PC-9 (cell line): ENCODE results near the gene RAB5B. TPM values are rescaled to one million over a fixed set of nuclear protein-coding genes. Genes with fewer than 3 reads are reported as not detected.

Source experiments
- BruUV-seq: library from RNA; stranded (reverse); fragments of 400-500 nt; replicated peaks from 2 replicates; lab custom pipeline; 2021; lab: Mats Ljungman, UMichigan
- CTCF ChIA-PET: fragments of 300-600 bp; sonication (Branson Sonifier 250); formaldehyde crosslinking; loops from one replicate; lab custom pipeline; 2022; ENCODE audit warnings: antibody characterized with exemption; lab: Charles Lee
- POLR2A ChIA-PET: fragments of 300-600 bp; sonication (Branson Sonifier 250); formaldehyde crosslinking; loops from one replicate; lab custom pipeline; 2022; ENCODE audit warnings: antibody characterized with exemption; ENCODE audit not compliant: unreplicated experiment; lab: Charles Lee
- DNase-seq, 2 experiments: peaks; one replicate each; pipeline versions ENCODE4 v3.0.0 to v3.0.0-alpha.2; 2015 to 2022; ENCODE audit warnings: mixed read lengths in 1 of 2
- H2AFZ ChIP-seq: fragments of 200-600 bp; sonication (generic); 2 replicates; pipeline ENCODE4 v1.8.1; 2017; ENCODE audit warnings: antibody characterized with exemption
- H3F3A ChIP-seq: fragments of 200-600 bp; sonication (generic); 2 replicates; pipeline ENCODE4 v1.8.1; 2017; ENCODE audit warnings: antibody characterized with exemption, mild to moderate bottlenecking, low read depth; ENCODE audit not compliant: insufficient read depth
- H3K27ac ChIP-seq: fragments of 200-600 bp; sonication (generic); 2 replicates; pipeline ENCODE4 v1.6.1; 2016; ENCODE audit warnings: mixed run types
- H3K27me3 ChIP-seq: fragments of 200-600 bp; sonication (generic); 2 replicates; pipeline ENCODE4 v1.6.1; 2016; ENCODE audit warnings: low read depth, mixed run types; ENCODE audit not compliant: insufficient read depth
- H3K36me3 ChIP-seq: fragments of 200-600 bp; sonication (generic); 2 replicates; pipeline ENCODE4 v1.6.1; 2016; ENCODE audit warnings: low read depth, mixed run types
- H3K4me1 ChIP-seq: fragments of 200-600 bp; sonication (generic); replicated peaks from 2 replicates; pipeline ENCODE4 v1.6.1; 2016; ENCODE audit warnings: mixed run types; ENCODE audit not compliant: insufficient read depth
- H3K4me2 ChIP-seq: fragments of 200-600 bp; sonication (generic); 2 replicates; pipeline ENCODE4 v1.6.1; 2017; ENCODE audit warnings: mixed run types
- H3K4me3 ChIP-seq: fragments of 200-600 bp; sonication (generic); 2 replicates; pipeline ENCODE4 v1.6.1; 2016; ENCODE audit warnings: mixed run types
- H3K79me2 ChIP-seq: fragments of 200-600 bp; sonication (generic); 2 replicates; pipeline ENCODE4 v1.6.1; 2017; ENCODE audit warnings: low read depth, mixed run types
- H3K9me2 ChIP-seq: fragments of 200-600 bp; sonication (generic); 2 replicates; pipeline ENCODE4 v1.8.1; 2017; ENCODE audit warnings: mild to moderate bottlenecking; ENCODE audit not compliant: insufficient read depth
- H3K9me3 ChIP-seq: fragments of 200-600 bp; sonication (generic); 2 replicates; pipeline ENCODE4 v1.8.1; 2016; ENCODE audit warnings: low read depth; ENCODE audit not compliant: insufficient read depth
- H4K20me1 ChIP-seq: fragments of 200-600 bp; sonication (generic); 2 replicates; pipeline ENCODE4 v1.8.1; 2017; ENCODE audit not compliant: insufficient read depth
- CTCF ChIP-seq: fragments of 200-600 bp; sonication (generic); conservative IDR thresholded peaks from 2 replicates; pipeline ENCODE4 v1.6.1; 2017; ENCODE audit warnings: mixed run types, antibody characterized with exemption, mild to moderate bottlenecking, moderate library complexity
- EZH2 ChIP-seq: fragments of 200-600 bp; sonication (generic); IDR thresholded peaks from 2 replicates; pipeline ENCODE4 v1.8.0; 2017; ENCODE audit warnings: antibody characterized with exemption, low read depth
- intact Hi-C: fragments of 100-400 bp; cut with micrococcal nuclease; formaldehyde crosslinking; loops from one replicate; pipeline ENCODE4 v1.10.0; 2022; ENCODE audit not compliant: unreplicated experiment
- total RNA-seq: library from RNA; stranded (reverse); gene quantifications from 2 replicates; pipeline ENCODE4 v1.2.3, GENCODE V29; 2021

RAB5B gene
- total RNA-seq, 1 experiment from 2014 or later = 122 TPM

DNA sequence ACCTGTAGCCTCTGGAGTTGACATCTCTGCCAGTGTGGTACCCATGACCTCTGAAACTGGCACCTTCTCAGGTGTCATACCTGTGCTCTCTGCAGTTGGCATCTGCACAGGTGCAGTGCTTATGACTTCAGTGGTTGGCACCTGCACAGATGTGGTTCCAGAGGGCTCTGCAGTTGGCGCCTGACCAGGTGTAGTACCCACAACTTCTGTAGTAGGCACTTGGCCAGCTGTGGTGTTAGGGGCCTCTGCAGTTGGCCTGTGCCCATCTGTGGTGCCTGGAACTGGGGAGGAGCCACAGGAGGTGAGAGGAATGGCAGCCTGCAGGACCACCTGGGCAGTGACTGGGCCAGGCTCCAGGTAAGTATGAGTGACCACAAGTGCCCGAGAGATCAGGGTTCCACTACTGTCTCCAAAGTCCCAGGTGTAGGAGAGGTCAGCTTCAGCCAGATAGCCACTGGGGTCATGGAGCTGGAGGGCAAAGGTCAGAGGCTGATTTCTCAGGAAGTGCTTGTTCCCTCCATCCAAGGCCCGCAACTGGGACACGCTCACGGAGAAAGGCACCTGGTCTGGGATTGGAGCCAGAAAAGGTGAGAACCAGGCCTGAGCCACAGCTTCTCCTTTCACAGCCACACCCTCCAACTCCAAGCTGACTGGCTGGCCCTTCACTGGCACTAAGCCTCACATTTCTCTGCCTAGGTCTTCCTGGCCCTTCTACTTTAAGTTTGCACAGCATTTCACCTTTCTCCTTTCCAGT, 16.6 kb upstream of the RAB5B start:
- peak overlapping the region; percentile 58; the same call in 1 of the 2 replicates for H3K27ac ChIP-seq

GRCh38 chr12:55963760-55964159, 10.1 kb upstream of the RAB5B start:
- TF ChIP-seq EZH2 (no peak), CTCF (no peak)
- H3F3A ChIP-seq = peaks cover 7% of the 10 kb centered on the region; the same call in 1 of the 2 replicates
- no peak overlapping the region for H3K4me2 ChIP-seq
- H3K36me3 ChIP-seq = peaks cover 8% of the 10 kb centered on the region; the same call in 1 of the 2 replicates
- H3K9me2 ChIP-seq = no peaks in the 10 kb centered on the region
- H3K4me3 ChIP-seq = no peak overlapping the region
- H3K27ac ChIP-seq = no peak overlapping the region
- no TSS peak for BruUV-seq
- CTCF ChIA-PET = no interaction called here
- H3K79me2 ChIP-seq = peaks cover 19% of the 10 kb centered on the region
- DNase-seq = no peak
- no peak overlapping the region for H2AFZ ChIP-seq
- no peaks in the 10 kb centered on the region for H3K27me3 ChIP-seq
- H3K4me1 ChIP-seq = peaks cover 21% of the 10 kb centered on the region
- H3K9me3 ChIP-seq = no peaks in the 10 kb centered on the region
- intact Hi-C loops = no loop called here
- no peaks in the 10 kb centered on the region for H4K20me1 ChIP-seq
- POLR2A ChIA-PET = no interaction called here

More for the DNA sequence above, 16.6 kb upstream of the RAB5B start:
- H3F3A ChIP-seq = peaks cover 30% of the 10 kb centered on the region
- BruUV-seq = no TSS peak
- peaks cover 43% of the 10 kb centered on the region for H3K4me1 ChIP-seq
- DNase-seq = peak; percentile 64 to 71
- no peak overlapping the region for H3K4me3 ChIP-seq
- 0 out of 2 replicates have a peak, but pooled peaks cover 3% of the 10 kb centered on the region for H3K36me3 ChIP-seq
- no peaks in the 10 kb centered on the region for H4K20me1 ChIP-seq
- TF ChIP-seq EZH2 (no peak), CTCF (no peak)
- H3K4me2 ChIP-seq = peak overlapping the region; percentile 49
- H3K79me2 ChIP-seq = no peaks in the 10 kb centered on the region
- H3K27me3 ChIP-seq = no peaks in the 10 kb centered on the region
- intact Hi-C loops = loop anchor here (10.0 kb wide), 1 partner anchor 88 kb away; the partner anchor contains the start of gene RPS26
- H2AFZ ChIP-seq = no peak overlapping the region
- ChIA-PET CTCF (interaction anchor here (0.6 to 1.6 kb wide), 3 partner anchors 17 to 95 kb away, joined by 3 to 6 read pairs (median 3); partner anchors contain the start of gene RAB5B), POLR2A (interaction anchor here (0.6 to 0.9 kb wide), 5 partner anchors 11 to 1248 kb away, joined by 3 to 9 read pairs (median 3); partner anchors contain the start of gene RAB5B)
- H3K9me2 ChIP-seq = no peaks in the 10 kb centered on the region
- H3K9me3 ChIP-seq = no peaks in the 10 kb centered on the region

- no TSS peak for BruUV-seq
- Histone ChIP-seq H3K4me3 (no peak overlapping the region), H3K9me3 (no peaks in the 10 kb centered on the region), H2AFZ (no peak overlapping the region), H3K36me3 (peaks cover 10% of the 10 kb centered on the region; the same call in 1 of the 2 replicates), H3K4me1 (peaks cover 21% of the 10 kb centered on the region), H3K79me2 (peaks cover 21% of the 10 kb centered on the region), H3K27ac (no peak overlapping the region), H3K9me2 (no peaks in the 10 kb centered on the region), H4K20me1 (no peaks in the 10 kb centered on the region), H3K4me2 (no peak overlapping the region), H3K27me3 (no peaks in the 10 kb centered on the region), H3F3A (peaks cover 7% of the 10 kb centered on the region; the same call in 1 of the 2 replicates)
- ChIA-PET POLR2A (no interaction called here), CTCF (no interaction called here)
- DNase-seq = no peak
- intact Hi-C loops = no loop called here
- TF ChIP-seq CTCF (no peak), EZH2 (no peak)
Observed at GRCh38 chr12:55965240-55965639, 8.6 kb upstream of the RAB5B start.
